BJ (cell line): Measurements from ENCODE around the gene TENT5A. TPM values are rescaled to one million over a fixed set of nuclear protein-coding genes. Genes with fewer than 3 reads are reported as not detected.

Experiments
- CTCF ChIA-PET: fragments of 350-600 bp; formaldehyde crosslinking; extraction: SDS; loops from one replicate; lab custom pipeline; 2021; ENCODE audit warnings: antibody characterized with exemption, inconsistent platforms; lab: Yijun Ruan, JAX
- POLR2A ChIA-PET: fragments of 300-600 bp; sonication (Branson Sonifier 250); formaldehyde crosslinking; extraction: SDS; loops from one replicate; lab custom pipeline; 2021; ENCODE audit warnings: antibody characterized with exemption; lab: Charles Lee
- DNase-seq: peaks from one replicate; pipeline ENCODE4 v3.0.0-alpha.2; 2011; ENCODE audit warnings: low read depth
- H3K27me3 ChIP-seq: 2 replicates; pipeline ENCODE4 v1.6.0; 2011; ENCODE audit warnings: low read length; ENCODE audit not compliant: control insufficient read depth, insufficient read depth
- H3K36me3 ChIP-seq: 2 replicates; pipeline ENCODE4 v1.5.1; 2011; ENCODE audit warnings: low read length; ENCODE audit not compliant: control insufficient read depth, insufficient read depth
- H3K4me3 ChIP-seq: 2 replicates; pipeline ENCODE4 v1.5.1; 2011; ENCODE audit warnings: low read depth, mild to moderate bottlenecking, control low read depth, low read length
- polyA plus RNA-seq: library from polyadenylated mRNA; depleted of rRNA; stranded (reverse); fragments of >200 nt; gene quantifications from 2 replicates; pipeline ENCODE4 v1.2.3, GENCODE V29; 2011
- TF ChIP-seq, protein P1 (sequence below): IDR thresholded peaks from 2 replicates; pipeline ENCODE4 v1.5.1; 2011; ENCODE audit warnings: low read depth, mild to moderate bottlenecking, control low read depth, inconsistent platforms, low read length, moderate library complexity; ENCODE audit not compliant: insufficient read depth

The TENT5A gene
- polyA plus RNA-seq, 1 experiment = 9.7 TPM

DNA sequence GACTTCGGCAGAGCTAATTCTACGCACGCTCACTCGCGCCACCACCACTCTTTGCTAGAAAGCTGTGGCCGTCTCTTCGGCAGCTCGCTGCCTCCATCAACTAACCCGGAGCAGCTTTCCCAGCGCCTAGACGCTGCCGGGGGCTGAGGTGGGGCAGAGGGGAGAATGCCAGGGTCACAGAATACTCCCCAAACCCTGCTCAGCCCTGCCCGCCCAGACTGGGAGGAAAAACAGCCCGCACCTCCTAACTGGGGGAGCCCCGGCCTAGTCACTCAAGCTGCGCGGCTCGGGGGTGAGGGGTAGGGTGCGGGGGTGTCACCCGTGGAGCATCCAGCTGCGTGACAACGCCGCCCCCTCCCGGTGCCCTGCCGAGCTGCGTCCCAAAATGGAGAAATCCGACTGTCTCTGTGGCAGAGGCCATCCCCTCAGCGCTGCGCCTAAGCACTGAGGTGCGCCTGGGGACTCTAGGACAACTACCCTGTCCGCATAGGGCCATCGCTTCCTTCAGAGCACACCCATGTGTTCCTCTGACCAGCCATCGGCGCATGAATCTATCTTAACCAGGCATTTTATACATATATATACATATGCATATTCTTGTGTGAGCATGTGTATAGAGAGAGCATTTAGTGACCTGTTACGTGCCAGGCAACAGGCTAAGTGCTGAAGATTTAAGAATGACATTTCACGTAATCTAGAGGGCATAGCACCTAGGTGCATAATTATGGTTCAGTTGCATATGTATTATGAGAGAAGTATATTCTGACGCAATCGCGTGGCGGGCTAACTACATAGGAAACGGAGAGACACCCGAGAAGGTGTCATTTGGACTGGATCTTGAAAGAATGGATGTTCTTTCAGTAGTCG lies 1.5 kb upstream of the TENT5A start:
- no peak for DNase-seq
- peaks cover 4% of the 10 kb centered on the region; the same call in 1 of the 2 replicates for H3K36me3 ChIP-seq
- ChIA-PET POLR2A (interaction anchor here (0.6 to 2.2 kb wide), 5 partner anchors 12 to 512 kb away, joined by 3 to 9 read pairs (median 3); no protein-coding TSS in a partner anchor), CTCF (interaction anchor here (0.6 to 2.9 kb wide), 33 partner anchors 9 to 1621 kb away, joined by 3 to 20 read pairs (median 3); no protein-coding TSS in a partner anchor)
- TF ChIP-seq, protein P1, sequence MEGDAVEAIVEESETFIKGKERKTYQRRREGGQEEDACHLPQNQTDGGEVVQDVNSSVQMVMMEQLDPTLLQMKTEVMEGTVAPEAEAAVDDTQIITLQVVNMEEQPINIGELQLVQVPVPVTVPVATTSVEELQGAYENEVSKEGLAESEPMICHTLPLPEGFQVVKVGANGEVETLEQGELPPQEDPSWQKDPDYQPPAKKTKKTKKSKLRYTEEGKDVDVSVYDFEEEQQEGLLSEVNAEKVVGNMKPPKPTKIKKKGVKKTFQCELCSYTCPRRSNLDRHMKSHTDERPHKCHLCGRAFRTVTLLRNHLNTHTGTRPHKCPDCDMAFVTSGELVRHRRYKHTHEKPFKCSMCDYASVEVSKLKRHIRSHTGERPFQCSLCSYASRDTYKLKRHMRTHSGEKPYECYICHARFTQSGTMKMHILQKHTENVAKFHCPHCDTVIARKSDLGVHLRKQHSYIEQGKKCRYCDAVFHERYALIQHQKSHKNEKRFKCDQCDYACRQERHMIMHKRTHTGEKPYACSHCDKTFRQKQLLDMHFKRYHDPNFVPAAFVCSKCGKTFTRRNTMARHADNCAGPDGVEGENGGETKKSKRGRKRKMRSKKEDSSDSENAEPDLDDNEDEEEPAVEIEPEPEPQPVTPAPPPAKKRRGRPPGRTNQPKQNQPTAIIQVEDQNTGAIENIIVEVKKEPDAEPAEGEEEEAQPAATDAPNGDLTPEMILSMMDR = peak; percentile 87
- H3K27me3 ChIP-seq = no peaks in the 10 kb centered on the region
- peak overlapping the region; percentile 95 for H3K4me3 ChIP-seq

DNA sequence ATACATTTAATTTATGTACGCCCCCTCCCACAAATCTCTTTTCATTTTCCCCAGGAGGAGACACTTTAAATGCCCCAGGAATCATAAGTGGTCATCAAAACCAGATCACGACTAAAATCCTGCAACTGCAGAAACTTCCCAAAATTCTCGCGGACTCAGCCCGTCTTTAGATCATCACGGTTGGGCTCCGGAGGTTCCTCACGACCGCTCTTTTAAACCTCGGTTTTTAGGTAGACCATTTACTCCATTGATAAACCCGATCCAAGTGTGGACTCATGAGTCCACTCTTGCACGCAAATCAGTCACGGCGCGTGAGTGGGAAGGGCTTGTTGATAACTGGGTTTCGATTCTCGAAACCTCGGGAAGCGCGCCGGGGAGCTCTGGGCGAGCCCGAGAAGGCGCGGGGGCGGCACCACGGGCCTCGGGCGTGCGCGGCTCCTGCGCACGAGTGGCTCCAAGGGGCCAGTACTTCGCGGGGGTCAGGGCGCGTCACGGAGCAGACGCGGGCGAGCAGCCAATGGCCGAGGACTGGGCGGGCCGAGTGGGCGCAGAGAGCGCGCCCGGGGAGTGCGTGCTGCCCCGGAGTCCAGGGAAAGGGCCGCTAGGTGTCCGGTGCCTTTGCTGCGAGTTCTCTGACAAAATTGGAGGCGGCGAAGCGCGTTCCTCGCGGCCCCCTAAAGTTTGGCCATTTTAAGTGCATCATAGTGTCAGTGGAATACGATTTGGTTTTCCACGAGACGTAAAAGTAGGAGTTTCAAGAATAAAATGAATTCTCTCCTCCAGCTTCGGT lies 635 bp upstream of the TENT5A start:
- POLR2A ChIA-PET = interaction anchor here (0.6 to 2.2 kb wide), 5 partner anchors 13 to 511 kb away, joined by 3 to 9 read pairs (median 3); no protein-coding TSS in a partner anchor

DNA sequence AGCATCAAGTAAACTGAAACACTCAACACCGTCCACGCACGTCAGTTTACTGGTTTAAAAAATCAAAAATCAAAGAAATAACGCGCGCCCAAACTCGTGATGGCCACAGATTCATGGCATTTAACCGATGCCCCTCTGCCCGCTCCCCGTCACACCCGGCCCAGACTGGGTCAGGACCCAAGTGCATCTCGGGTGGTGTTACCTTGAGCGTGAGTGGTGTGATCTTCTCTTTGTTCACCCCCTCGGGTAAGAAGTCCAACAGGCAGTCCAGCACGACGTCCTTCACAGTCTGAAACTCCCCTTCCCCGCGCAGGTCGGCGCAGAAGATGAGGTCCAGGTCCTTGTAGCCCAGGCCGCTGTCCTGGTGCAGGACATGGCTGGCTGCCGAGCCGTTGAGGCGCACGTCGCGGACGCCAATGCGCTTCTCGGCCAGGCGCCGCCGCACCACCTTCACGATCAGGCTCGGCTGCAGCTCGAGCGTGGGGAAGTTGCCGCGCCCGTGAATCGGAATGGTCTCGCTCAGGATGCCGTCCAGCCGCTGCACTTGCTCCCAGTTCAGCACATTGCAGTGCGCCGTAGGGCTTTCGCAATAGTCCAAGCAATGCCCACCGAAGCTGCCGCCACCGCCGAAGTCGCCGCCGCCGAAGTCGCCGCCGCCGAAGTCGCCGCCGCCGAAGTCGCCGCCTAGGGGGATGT lies 945 bp downstream of the TENT5A start:
- CTCF ChIA-PET = interaction anchor here (0.7 to 2.9 kb wide), 3 partner anchors 12 to 268 kb away, joined by 3 to 20 read pairs (median 3); no protein-coding TSS in a partner anchor
- POLR2A ChIA-PET = interaction anchor here (0.5 kb wide), 1 partner anchor 15 kb away, joined by 3 read pairs; no protein-coding TSS in a partner anchor
- no peak for DNase-seq
- Histone ChIP-seq H3K36me3 (peaks cover 5% of the 10 kb centered on the region), H3K27me3 (no peaks in the 10 kb centered on the region), H3K4me3 (peak overlapping the region; percentile 95)
- TF ChIP-seq, protein P1 = no peak

More for the DNA sequence above, 635 bp upstream of the TENT5A start:
- H3K27me3 ChIP-seq = no peaks in the 10 kb centered on the region
- TF ChIP-seq, protein P1 = peak; percentile 53
- CTCF ChIA-PET = interaction anchor here (0.6 to 2.9 kb wide), 31 partner anchors 10 to 1620 kb away, joined by 3 to 20 read pairs (median 3); no protein-coding TSS in a partner anchor
- peaks cover 4% of the 10 kb centered on the region; the same call in 1 of the 2 replicates for H3K36me3 ChIP-seq
- peak overlapping the region; percentile 95 for H3K4me3 ChIP-seq
- DNase-seq = peak; percentile 50

DNA sequence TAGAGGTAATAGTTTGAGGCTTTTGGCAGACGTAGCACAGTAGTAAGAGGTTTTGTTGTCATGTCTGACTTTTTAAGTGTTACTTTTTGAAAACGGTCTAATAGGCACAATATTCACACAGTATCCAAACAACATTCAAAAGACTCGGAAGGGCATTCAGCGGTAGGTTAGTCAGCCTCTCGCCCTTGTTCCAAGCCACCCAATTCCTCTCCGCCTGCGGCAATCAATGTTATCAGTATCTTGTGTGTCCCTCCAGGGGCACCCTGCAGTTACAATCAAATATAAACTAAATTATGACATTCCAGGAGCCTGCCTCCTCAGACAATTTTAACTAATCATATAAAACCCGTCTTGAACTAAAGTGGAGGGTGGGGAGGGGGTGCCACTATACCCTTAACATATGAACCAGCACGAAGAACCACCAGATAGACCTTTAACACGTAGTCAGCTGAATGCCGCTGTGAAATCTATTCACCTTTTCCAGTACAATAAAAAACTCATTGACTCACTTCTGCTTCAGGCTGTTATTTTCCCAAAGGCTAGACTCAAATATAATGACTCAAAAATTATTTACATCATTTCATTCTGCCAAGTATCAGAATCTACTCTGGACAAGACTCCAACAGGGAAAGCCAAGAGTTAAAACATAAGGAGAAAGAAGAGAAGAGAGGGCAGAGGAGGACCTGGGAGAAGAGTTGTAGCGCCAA lies 1.6 kb downstream of the TENT5A start:
- Histone ChIP-seq H3K27me3 (no peaks in the 10 kb centered on the region), H3K4me3 (peak overlapping the region; percentile 95), H3K36me3 (peaks cover 8% of the 10 kb centered on the region)
- TF ChIP-seq, protein P1 = no peak
- DNase-seq = no peak
- CTCF ChIA-PET = interaction anchor here (0.8 kb wide), 1 partner anchor 424 kb away, joined by 3 read pairs; no protein-coding TSS in a partner anchor
- POLR2A ChIA-PET = no interaction called here
